OCI-LY1 (cell line): ENCODE results near the gene HLA-DMA.

Experiments
- H2AFZ ChIP-seq: fragments of 200-600 bp; sonication (generic), shearing (Covaris generic); 2 replicates; pipeline ENCODE4 v1.6.0; 2014; ENCODE audit warnings: antibody characterized with exemption, mild to moderate bottlenecking, low read length
- H3F3A ChIP-seq: fragments of 200-600 bp; sonication (generic), shearing (Covaris generic); 2 replicates; pipeline ENCODE4 v1.6.0; 2014; ENCODE audit warnings: mild to moderate bottlenecking, antibody characterized with exemption, low read length, moderate library complexity; ENCODE audit not compliant: insufficient read depth
- H3K27ac ChIP-seq: fragments of 200-600 bp; sonication (generic); 2 replicates; pipeline ENCODE4 v1.5.1; 2014; ENCODE audit warnings: low read length, mixed run types, mild to moderate bottlenecking, low read depth; ENCODE audit not compliant: poor library complexity, severe bottlenecking
- H3K27me3 ChIP-seq: fragments of 200-600 bp; sonication (generic); 2 replicates; pipeline ENCODE4 v1.6.0; 2014; ENCODE audit warnings: antibody characterized with exemption, mild to moderate bottlenecking, low read length, moderate library complexity; ENCODE audit not compliant: insufficient read depth
- H3K36me3 ChIP-seq: fragments of 200-600 bp; sonication (generic); 2 replicates; pipeline ENCODE4 v1.6.1; 2014; ENCODE audit warnings: mild to moderate bottlenecking, antibody characterized with exemption, low read length, moderate library complexity, mixed read lengths; ENCODE audit not compliant: insufficient read depth
- H3K4me1 ChIP-seq: fragments of 200-600 bp; sonication (generic); 2 replicates; pipeline ENCODE4 v1.5.1; 2014; ENCODE audit warnings: mild to moderate bottlenecking, low read length, moderate library complexity; ENCODE audit not compliant: insufficient read depth, severe bottlenecking
- H3K4me2 ChIP-seq: fragments of 200-600 bp; sonication (generic), shearing (Covaris generic); 2 replicates; pipeline ENCODE4 v1.6.1; 2014; ENCODE audit warnings: low read length
- H3K4me3 ChIP-seq: fragments of 200-600 bp; sonication (generic); 2 replicates; pipeline ENCODE4 v1.5.1; 2014; ENCODE audit warnings: low read length, low read depth, mild to moderate bottlenecking, mixed read lengths; ENCODE audit not compliant: poor library complexity, severe bottlenecking
- H3K79me2 ChIP-seq: fragments of 200-600 bp; shearing (Covaris generic); 2 replicates; pipeline ENCODE4 v1.6.1; 2016; ENCODE audit warnings: mixed run types, low read length, mixed read lengths; ENCODE audit not compliant: insufficient read depth
- H3K9ac ChIP-seq: fragments of 200-600 bp; sonication (generic), shearing (Covaris generic); 2 replicates; pipeline ENCODE4 v1.6.1; 2014; ENCODE audit warnings: mild to moderate bottlenecking, low read length, mixed read lengths
- H3K9me2 ChIP-seq: fragments of 200-600 bp; sonication (generic), shearing (Covaris generic); 2 replicates; pipeline ENCODE4 v1.6.1; 2014; ENCODE audit warnings: low read depth, mild to moderate bottlenecking, low read length, mixed read lengths
- H3K9me3 ChIP-seq: fragments of 200-600 bp; shearing (Covaris generic); 2 replicates; pipeline ENCODE4 v1.6.1; 2014; ENCODE audit warnings: low read length, mixed read lengths
- H4K20me1 ChIP-seq: fragments of 200-600 bp; sonication (generic), shearing (Covaris generic); 2 replicates; pipeline ENCODE4 v1.6.0; 2016; ENCODE audit warnings: mild to moderate bottlenecking, low read length; ENCODE audit not compliant: insufficient read depth
- CTCF ChIP-seq: fragments of 200-600 bp; sonication (generic), shearing (Covaris generic); IDR thresholded peaks from 2 replicates; pipeline ENCODE4 v1.5.1; 2017; ENCODE audit warnings: mild to moderate bottlenecking, antibody characterized with exemption, low read length, moderate library complexity, mixed read lengths
- EZH2 ChIP-seq: fragments of 200-600 bp; sonication (generic), shearing (Covaris generic); IDR thresholded peaks from 2 replicates; pipeline ENCODE4 v1.8.0; 2017; ENCODE audit warnings: borderline replicate concordance, mixed run types, mild to moderate bottlenecking, antibody characterized with exemption, low read length, moderate library complexity, mixed read lengths

The HLA-DMA gene

GRCh38 chr6:32941214-32941768, 11.6 kb downstream of the HLA-DMA start:
- Histone ChIP-seq H3K27me3 (no peaks in the 10 kb centered on the region), H3K9me2 (no peaks in the 10 kb centered on the region), H3K4me2 (peak overlapping the region; percentile 63), H3F3A (peaks cover 16% of the 10 kb centered on the region; the same call in 1 of the 2 replicates), H3K27ac (peak overlapping the region; percentile 99), H3K9me3 (no peaks in the 10 kb centered on the region; the same call in 1 of the 2 replicates), H3K36me3 (no peaks in the 10 kb centered on the region), H3K4me3 (peak overlapping the region; percentile 52), H4K20me1 (no peaks in the 10 kb centered on the region), H3K4me1 (peaks cover 96% of the 10 kb centered on the region), H3K9ac (peak overlapping the region; percentile 61), H2AFZ (no peak overlapping the region), H3K79me2 (no peaks in the 10 kb centered on the region)
- no peak for TF ChIP-seq CTCF
- TF ChIP-seq EZH2 = no peak

GRCh38 chr6:32940656-32941213, 12.2 kb downstream of the HLA-DMA start, which contains the start of gene HLA-DMB:
Gene HLA-DMB (minus strand): TSS chr6:32941028. CDS start chr6:32940807, 221 bp downstream.
- peak within 1 kb of the TSS; percentile 90 for H3K4me2 ChIP-seq
- H3K79me2 ChIP-seq = no peaks in the 10 kb centered on the region
- H4K20me1 ChIP-seq = no peaks in the 10 kb centered on the region
- H3K27me3 ChIP-seq = no peaks in the 10 kb centered on the region
- peaks cover 94% of the 10 kb centered on the region for H3K4me1 ChIP-seq
- H3K9ac ChIP-seq = peak within 1 kb of the TSS; percentile 61
- peak within 1 kb of the TSS; percentile 52 for H3K4me3 ChIP-seq
- no peak within 1 kb of the TSS for H2AFZ ChIP-seq
- no peaks in the 10 kb centered on the region for H3K9me3 ChIP-seq
- no peak for TF ChIP-seq CTCF
- no peak for TF ChIP-seq EZH2
- H3K9me2 ChIP-seq = no peaks in the 10 kb centered on the region
- no peaks in the 10 kb centered on the region for H3K36me3 ChIP-seq
- H3F3A ChIP-seq = peaks cover 11% of the 10 kb centered on the region; the same call in 1 of the 2 replicates
- peak within 1 kb of the TSS; percentile 99 for H3K27ac ChIP-seq

GRCh38 chr6:32938494-32938893, 14.4 kb downstream of the HLA-DMA start:
- Histone ChIP-seq H3K27ac (peak overlapping the region; percentile 8), H3K27me3 (no peaks in the 10 kb centered on the region), H3K36me3 (no peaks in the 10 kb centered on the region)

More at GRCh38 chr6:32938494-32938893, 14.4 kb downstream of the HLA-DMA start:
- no peak overlapping the region for H3K4me2 ChIP-seq
- no peak overlapping the region for H3K9ac ChIP-seq
- H3K4me1 ChIP-seq = peaks cover 76% of the 10 kb centered on the region
- no peaks in the 10 kb centered on the region for H3K9me2 ChIP-seq
- TF ChIP-seq CTCF (no peak), EZH2 (no peak)
- no peaks in the 10 kb centered on the region for H3K9me3 ChIP-seq
- H4K20me1 ChIP-seq = no peaks in the 10 kb centered on the region
- no peak overlapping the region for H2AFZ ChIP-seq
- H3F3A ChIP-seq = no peaks in the 10 kb centered on the region
- no peak overlapping the region for H3K4me3 ChIP-seq
- no peaks in the 10 kb centered on the region for H3K79me2 ChIP-seq
